RWPE2 (cell line): ENCODE results near the gene PNPLA3.
"Not testable (repeated sequence)": the region's sequence is repeated elsewhere in the genome, so short reads cannot be mapped to it uniquely, and the experiment has no call there.

Experiments used
- ATAC-seq: fragments of 200-7000 bp; cut with Tn5 transposase; 3 replicates; pipeline ENCODE4 v1.9.1; 2021; ENCODE audit warnings: low read depth
- DNase-seq: peaks from one replicate; pipeline ENCODE4 v3.0.0-alpha.2; 2020; ENCODE audit warnings: low spot score
- H3K27ac ChIP-seq: fragments of 450-650 bp; 2 replicates; pipeline ENCODE4 v1.5.1; 2017; ENCODE audit warnings: mild to moderate bottlenecking; ENCODE audit not compliant: poor library complexity, severe bottlenecking
- H3K27me3 ChIP-seq: fragments of 250-450 bp; sonication (Bioruptor Pico); 2 replicates; pipeline ENCODE4 v1.5.1; 2021; ENCODE audit warnings: mild to moderate bottlenecking, moderate library complexity; ENCODE audit not compliant: insufficient read depth, poor library complexity, severe bottlenecking
- H3K36me3 ChIP-seq: fragments of 250-450 bp; sonication (Bioruptor Pico); 2 replicates; pipeline ENCODE4 v1.5.1; 2020; ENCODE audit warnings: low read depth, mild to moderate bottlenecking, moderate library complexity
- H3K4me1 ChIP-seq: fragments of 250-450 bp; sonication (Bioruptor Pico); 2 replicates; pipeline ENCODE4 v1.5.1; 2021; ENCODE audit warnings: mild to moderate bottlenecking, moderate library complexity; ENCODE audit not compliant: insufficient read depth, poor library complexity, severe bottlenecking
- H3K4me3 ChIP-seq: fragments of 250-450 bp; sonication (Bioruptor Pico); 2 replicates; pipeline ENCODE4 v1.5.1; 2021; ENCODE audit warnings: mild to moderate bottlenecking, moderate library complexity; ENCODE audit not compliant: severe bottlenecking
- H3K9me3 ChIP-seq: fragments of 250-450 bp; sonication (Bioruptor Pico); 2 replicates; pipeline ENCODE4 v1.5.1; 2021; ENCODE audit warnings: mild to moderate bottlenecking, moderate library complexity; ENCODE audit not compliant: severe bottlenecking
- TF ChIP-seq, protein P1 (sequence below): fragments of 450-650 bp; IDR thresholded peaks from one replicate; pipeline ENCODE4 v1.5.1; 2017; ENCODE audit warnings: mild to moderate bottlenecking, moderate library complexity; ENCODE audit not compliant: poor library complexity, severe bottlenecking

The PNPLA3 gene

DNA sequence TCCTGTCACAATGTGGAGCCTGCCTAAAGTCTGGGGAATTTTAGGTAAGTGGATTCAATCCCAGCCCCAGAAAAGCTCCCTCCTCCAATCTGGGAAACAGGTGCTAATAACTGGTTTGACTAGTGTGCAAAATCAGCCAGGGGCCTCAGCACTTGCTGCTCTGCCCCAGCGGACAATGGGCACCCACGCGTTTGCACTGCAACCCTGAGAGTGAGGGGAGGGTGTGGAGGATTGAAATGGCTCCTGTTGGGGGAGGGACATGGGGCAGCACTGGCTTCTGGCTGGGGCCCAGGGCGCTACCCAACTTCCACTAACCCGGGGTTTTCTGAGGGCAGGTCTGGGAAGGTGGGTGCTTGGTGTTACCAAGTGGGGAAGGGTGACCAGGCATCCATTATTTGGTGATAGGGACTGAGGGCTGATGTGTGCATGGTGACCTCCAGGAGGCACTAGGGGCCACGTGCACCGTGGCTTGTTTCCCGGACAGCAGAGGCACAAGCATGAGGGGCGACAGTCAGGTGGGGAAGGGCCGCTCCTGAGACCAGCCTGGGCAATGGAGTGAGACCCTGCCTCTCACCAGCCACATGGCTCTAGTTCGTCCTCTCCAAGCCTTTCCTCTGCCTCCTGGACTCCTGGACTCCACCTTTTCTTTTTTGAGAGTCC, 27.5 kb upstream of the PNPLA3 start:
- Histone ChIP-seq H3K9me3 (no peaks in the 10 kb centered on the region), H3K36me3 (no peaks in the 10 kb centered on the region), H3K4me3 (no peak overlapping the region), H3K27ac (no peak overlapping the region), H3K27me3 (peaks cover 15% of the 10 kb centered on the region), H3K4me1 (peaks cover 8% of the 10 kb centered on the region)
- DNase-seq, result no peak
- no peak for ATAC-seq
- TF ChIP-seq, protein P1, sequence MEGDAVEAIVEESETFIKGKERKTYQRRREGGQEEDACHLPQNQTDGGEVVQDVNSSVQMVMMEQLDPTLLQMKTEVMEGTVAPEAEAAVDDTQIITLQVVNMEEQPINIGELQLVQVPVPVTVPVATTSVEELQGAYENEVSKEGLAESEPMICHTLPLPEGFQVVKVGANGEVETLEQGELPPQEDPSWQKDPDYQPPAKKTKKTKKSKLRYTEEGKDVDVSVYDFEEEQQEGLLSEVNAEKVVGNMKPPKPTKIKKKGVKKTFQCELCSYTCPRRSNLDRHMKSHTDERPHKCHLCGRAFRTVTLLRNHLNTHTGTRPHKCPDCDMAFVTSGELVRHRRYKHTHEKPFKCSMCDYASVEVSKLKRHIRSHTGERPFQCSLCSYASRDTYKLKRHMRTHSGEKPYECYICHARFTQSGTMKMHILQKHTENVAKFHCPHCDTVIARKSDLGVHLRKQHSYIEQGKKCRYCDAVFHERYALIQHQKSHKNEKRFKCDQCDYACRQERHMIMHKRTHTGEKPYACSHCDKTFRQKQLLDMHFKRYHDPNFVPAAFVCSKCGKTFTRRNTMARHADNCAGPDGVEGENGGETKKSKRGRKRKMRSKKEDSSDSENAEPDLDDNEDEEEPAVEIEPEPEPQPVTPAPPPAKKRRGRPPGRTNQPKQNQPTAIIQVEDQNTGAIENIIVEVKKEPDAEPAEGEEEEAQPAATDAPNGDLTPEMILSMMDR, result no peak

DNA sequence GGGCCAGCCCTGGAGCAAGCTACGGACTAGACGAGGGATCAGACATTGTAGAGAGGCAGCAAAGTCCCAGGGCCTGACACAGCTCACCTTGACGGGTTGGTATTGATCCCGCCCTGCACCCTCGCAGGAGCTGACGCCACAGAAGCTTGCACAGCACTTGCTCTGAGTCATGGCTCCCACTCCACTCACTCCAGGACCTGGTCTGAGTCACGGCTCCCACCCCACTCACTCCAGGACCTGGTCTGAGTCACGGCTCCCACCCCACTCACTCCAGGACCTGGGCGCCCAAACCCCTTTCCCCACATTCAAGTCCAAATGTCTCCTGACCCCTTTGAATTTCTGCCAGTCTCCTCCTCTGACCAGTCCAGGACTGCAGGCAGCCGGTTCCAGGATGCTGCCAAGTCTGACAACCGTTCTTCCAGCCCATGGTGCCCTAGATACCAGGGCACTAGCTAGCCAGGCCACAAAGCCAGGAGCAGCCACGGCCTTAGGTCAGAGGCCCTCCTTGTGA, 25.8 kb upstream of the PNPLA3 start:
- Histone ChIP-seq H3K27me3 (no peaks in the 10 kb centered on the region), H3K9me3 (no peaks in the 10 kb centered on the region), H3K27ac (no peak overlapping the region), H3K4me1 (peaks cover 16% of the 10 kb centered on the region), H3K36me3 (no peaks in the 10 kb centered on the region), H3K4me3 (no peak overlapping the region)
- TF ChIP-seq, protein P1, result no peak
- DNase-seq (no peak), ATAC-seq (peak; percentile 78)

DNA sequence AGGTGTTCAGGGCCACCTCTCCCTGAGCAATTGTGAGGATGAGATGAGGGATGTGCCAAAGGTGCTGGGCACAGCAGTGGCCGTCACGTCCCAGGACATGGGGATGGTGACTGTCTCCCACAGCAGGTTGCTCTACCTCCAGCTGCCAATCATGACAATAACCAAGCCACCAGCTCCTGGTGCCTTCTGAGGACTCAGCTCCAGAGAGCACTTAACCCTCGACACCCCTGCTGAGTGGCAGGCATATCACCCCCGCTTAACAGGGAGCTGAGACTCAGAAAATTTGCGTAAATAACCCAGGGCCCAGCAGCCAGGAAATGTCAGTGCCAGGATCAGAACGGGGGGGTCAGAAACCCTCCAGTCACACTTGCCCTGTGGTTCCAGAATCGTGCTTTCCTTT, 23.4 kb upstream of the PNPLA3 start:
- Histone ChIP-seq H3K27me3 (no peaks in the 10 kb centered on the region), H3K9me3 (no peaks in the 10 kb centered on the region), H3K36me3 (no peaks in the 10 kb centered on the region), H3K27ac (no peak overlapping the region), H3K4me1 (peaks cover 16% of the 10 kb centered on the region), H3K4me3 (no peak overlapping the region)
- DNase-seq (no peak), ATAC-seq (no peak)
- TF ChIP-seq, protein P1, result no peak

DNA sequence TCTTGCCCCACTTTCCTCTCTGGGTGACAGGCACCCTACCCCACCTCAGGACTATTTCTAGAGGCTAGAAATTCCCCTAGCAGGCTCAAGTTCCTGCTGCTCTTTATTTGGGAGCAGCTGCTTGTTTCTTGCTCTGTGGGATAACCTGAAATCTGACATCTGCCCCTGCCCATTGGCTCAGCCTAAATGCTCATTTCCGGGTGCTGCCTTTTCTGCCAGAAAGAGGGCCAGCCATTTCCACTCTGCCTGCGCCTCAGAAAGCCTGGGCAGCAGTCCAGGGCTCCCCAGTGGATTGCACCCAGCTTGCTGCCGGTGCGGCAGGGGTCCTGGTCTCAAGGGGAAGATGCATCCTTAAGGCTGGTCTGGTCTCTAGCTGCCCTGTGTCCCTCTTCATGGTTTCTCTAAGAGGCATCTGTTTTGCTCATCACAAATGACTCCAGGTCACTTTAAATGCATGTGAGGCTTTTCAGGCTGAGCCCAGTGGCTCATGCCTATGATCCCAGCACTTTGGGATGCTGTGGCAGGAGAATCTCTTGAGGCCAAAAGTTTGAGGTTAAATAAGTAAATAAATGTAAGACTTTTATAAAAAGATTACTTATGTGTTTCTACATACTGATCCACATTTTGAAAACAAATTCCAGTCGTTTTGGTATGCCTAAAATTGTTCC, 21.5 kb upstream of the PNPLA3 start:
- Histone ChIP-seq H3K27ac (peak overlapping the region; percentile 37), H3K27me3 (no peaks in the 10 kb centered on the region), H3K4me3 (no peak overlapping the region), H3K4me1 (peaks cover 16% of the 10 kb centered on the region), H3K36me3 (no peaks in the 10 kb centered on the region), H3K9me3 (no peaks in the 10 kb centered on the region)
- no peak for DNase-seq
- peak; percentile 80 for ATAC-seq
- TF ChIP-seq, protein P1, result no peak

DNA sequence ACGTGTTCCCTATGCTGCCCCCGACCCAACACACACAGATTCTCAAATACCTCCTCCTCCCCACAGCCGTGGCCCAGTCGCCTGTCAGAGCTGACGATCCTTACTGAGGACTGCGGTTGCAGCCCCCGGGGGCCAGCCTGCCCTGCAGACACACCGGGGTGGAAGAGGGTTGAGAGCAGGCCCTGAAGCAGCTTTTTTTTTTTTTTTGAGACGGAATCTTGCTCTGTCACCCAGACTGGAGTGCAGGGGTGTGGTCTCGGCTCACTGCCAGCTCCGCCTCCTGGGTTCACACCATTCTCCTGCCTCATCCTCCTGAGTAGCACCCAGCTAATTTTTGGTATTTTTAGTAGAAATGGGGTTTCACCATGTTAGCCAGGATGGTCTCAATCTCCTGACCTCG, 20.6 kb upstream of the PNPLA3 start:
- not testable (repeated sequence) for H3K9me3 ChIP-seq, DNase-seq, H3K27me3 ChIP-seq, ATAC-seq, H3K36me3 ChIP-seq, H3K4me3 ChIP-seq
- Histone ChIP-seq H3K4me1 (peaks cover 10% of the 10 kb centered on the region), H3K27ac (peak overlapping the region; percentile 37)
